Panc1 (cell line): ENCODE measurements around the gene ITPKB.

ENCODE experiments used
- TCF7L2 ChIP-seq: IDR thresholded peaks from 2 replicates; pipeline ENCODE4 v1.6.1; 2011; ENCODE audit warnings: mild to moderate bottlenecking, low read depth, low read length, inconsistent platforms
- TF ChIP-seq, protein P1 (sequence below): fragments of 450-650 bp; IDR thresholded peaks from 2 replicates; pipeline ENCODE4 v1.5.1; 2017; ENCODE audit warnings: mild to moderate bottlenecking

DNA sequence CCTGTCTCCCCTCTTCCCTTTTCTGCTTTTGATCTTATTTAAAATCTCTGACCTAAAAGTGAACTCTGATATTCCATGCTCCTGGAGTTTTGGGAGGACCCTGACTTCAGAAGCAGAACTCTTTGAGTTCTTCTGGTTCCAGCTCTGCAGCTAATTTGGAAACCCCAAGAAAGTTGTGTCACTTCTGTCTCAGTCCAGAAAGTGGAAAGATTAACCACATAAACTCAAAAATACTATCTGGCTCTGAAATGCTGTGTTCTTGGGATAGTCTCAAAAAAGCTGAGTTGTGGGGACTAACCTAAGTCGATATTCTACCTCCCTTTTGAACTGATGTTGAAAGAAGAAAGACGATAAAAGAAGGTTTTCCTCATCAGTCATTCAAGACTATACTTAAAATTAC, 59.8 kb downstream of the ITPKB start:
- TF ChIP-seq, protein P1, sequence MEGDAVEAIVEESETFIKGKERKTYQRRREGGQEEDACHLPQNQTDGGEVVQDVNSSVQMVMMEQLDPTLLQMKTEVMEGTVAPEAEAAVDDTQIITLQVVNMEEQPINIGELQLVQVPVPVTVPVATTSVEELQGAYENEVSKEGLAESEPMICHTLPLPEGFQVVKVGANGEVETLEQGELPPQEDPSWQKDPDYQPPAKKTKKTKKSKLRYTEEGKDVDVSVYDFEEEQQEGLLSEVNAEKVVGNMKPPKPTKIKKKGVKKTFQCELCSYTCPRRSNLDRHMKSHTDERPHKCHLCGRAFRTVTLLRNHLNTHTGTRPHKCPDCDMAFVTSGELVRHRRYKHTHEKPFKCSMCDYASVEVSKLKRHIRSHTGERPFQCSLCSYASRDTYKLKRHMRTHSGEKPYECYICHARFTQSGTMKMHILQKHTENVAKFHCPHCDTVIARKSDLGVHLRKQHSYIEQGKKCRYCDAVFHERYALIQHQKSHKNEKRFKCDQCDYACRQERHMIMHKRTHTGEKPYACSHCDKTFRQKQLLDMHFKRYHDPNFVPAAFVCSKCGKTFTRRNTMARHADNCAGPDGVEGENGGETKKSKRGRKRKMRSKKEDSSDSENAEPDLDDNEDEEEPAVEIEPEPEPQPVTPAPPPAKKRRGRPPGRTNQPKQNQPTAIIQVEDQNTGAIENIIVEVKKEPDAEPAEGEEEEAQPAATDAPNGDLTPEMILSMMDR: no peak
- TF ChIP-seq TCF7L2: no peak
